OCI-LY7 (cell line): Measurements from ENCODE around the gene DHRSX. TPM values are rescaled to one million over a fixed set of nuclear protein-coding genes. Genes with fewer than 3 reads are reported as not detected.

ENCODE experiments used
- BruUV-seq: library from RNA; stranded (reverse); fragments of 400-500 nt; replicated peaks from 2 replicates; lab custom pipeline; 2021; lab: Mats Ljungman, UMichigan
- CTCF ChIA-PET: fragments of 300-600 bp; sonication (Branson Sonifier 250); formaldehyde crosslinking; loops from one replicate; lab custom pipeline; 2022; ENCODE audit warnings: antibody characterized with exemption; ENCODE audit not compliant: unreplicated experiment; lab: Charles Lee
- POLR2A ChIA-PET: fragments of 300-600 bp; sonication (Branson Sonifier 250); formaldehyde crosslinking; loops from one replicate; lab custom pipeline; 2022; ENCODE audit warnings: antibody characterized with exemption; lab: Charles Lee
- DNase-seq: peaks from one replicate; pipeline ENCODE4 v3.0.0-alpha.2; 2015; ENCODE audit warnings: low spot score
- H2AFZ ChIP-seq: fragments of 200-600 bp; sonication (generic), shearing (Covaris generic); 2 replicates; pipeline ENCODE4 v1.6.1; 2014; ENCODE audit warnings: mild to moderate bottlenecking, antibody characterized with exemption, low read length, moderate library complexity
- H3K27ac ChIP-seq: fragments of 200-600 bp; sonication (generic); 2 replicates; pipeline ENCODE4 v1.5.1; 2014; ENCODE audit warnings: mixed run types, low read depth, mild to moderate bottlenecking, moderate library complexity, low read length, inconsistent platforms; ENCODE audit not compliant: poor library complexity, severe bottlenecking
- H3K36me3 ChIP-seq: fragments of 200-600 bp; sonication (generic); 2 replicates; pipeline ENCODE4 v1.6.1; 2014; ENCODE audit warnings: mild to moderate bottlenecking, antibody characterized with exemption, low read length, moderate library complexity, mixed read lengths; ENCODE audit not compliant: insufficient read depth
- H3K4me1 ChIP-seq: fragments of 200-600 bp; sonication (generic); 2 replicates; pipeline ENCODE4 v1.5.1; 2014; ENCODE audit warnings: mild to moderate bottlenecking, low read length; ENCODE audit not compliant: insufficient read depth, poor library complexity, severe bottlenecking
- H3K4me2 ChIP-seq: fragments of 200-600 bp; sonication (generic); 2 replicates; pipeline ENCODE4 v1.6.1; 2014; ENCODE audit warnings: mild to moderate bottlenecking, low read length
- H3K4me3 ChIP-seq: fragments of 200-600 bp; sonication (generic); 2 replicates; pipeline ENCODE4 v1.5.1; 2014; ENCODE audit warnings: mild to moderate bottlenecking, low read depth, low read length; ENCODE audit not compliant: poor library complexity, severe bottlenecking
- H3K79me2 ChIP-seq: fragments of 200-600 bp; sonication (generic); 2 replicates; pipeline ENCODE4 v1.6.1; 2016; ENCODE audit warnings: low read depth, mild to moderate bottlenecking, low read length, moderate library complexity, mixed read lengths; ENCODE audit not compliant: insufficient read depth
- H3K9me2 ChIP-seq: fragments of 200-600 bp; sonication (generic); 2 replicates; pipeline ENCODE4 v1.6.1; 2016; ENCODE audit warnings: mild to moderate bottlenecking, low read length, mixed read lengths; ENCODE audit not compliant: insufficient read depth
- H3K9me3 ChIP-seq: fragments of 200-600 bp; sonication (generic); 2 replicates; pipeline ENCODE4 v1.6.1; 2014; ENCODE audit warnings: mild to moderate bottlenecking, mixed run types, low read length, mixed read lengths
- H4K20me1 ChIP-seq: fragments of 200-600 bp; sonication (generic); 2 replicates; pipeline ENCODE4 v1.6.1; 2014; ENCODE audit warnings: mild to moderate bottlenecking, antibody characterized with exemption, low read length, moderate library complexity, mixed read lengths; ENCODE audit not compliant: insufficient read depth
- EZH2phosphoT487 ChIP-seq: fragments of 200-600 bp; sonication (generic); IDR thresholded peaks from 2 replicates; pipeline ENCODE4 v1.6.1; 2018; ENCODE audit warnings: low read depth, borderline replicate concordance, mild to moderate bottlenecking, mixed run types, antibody characterized with exemption, low read length, moderate library complexity, mixed read lengths
- intact Hi-C: fragments of 100-400 bp; cut with micrococcal nuclease; formaldehyde crosslinking; loops from one replicate; pipeline ENCODE4 v1.10.0; 2022; ENCODE audit not compliant: unreplicated experiment
- total RNA-seq, 2 experiments: library from RNA; depleted of rRNA in 1 of 2; stranded (reverse); fragments of >200 nt in 1 of 2; shearing (Covaris generic) in 1 of 2; gene quantifications; 2 replicates each; pipeline ENCODE4 v1.2.3, GENCODE V29; 2014 to 2022
- TF ChIP-seq, protein P1 (sequence below): fragments of 200-600 bp; sonication (generic); conservative IDR thresholded peaks from 2 replicates; pipeline ENCODE4 v1.5.1; 2014; ENCODE audit warnings: mild to moderate bottlenecking, antibody characterized with exemption, low read length, moderate library complexity, mixed read lengths

The DHRSX gene
- total RNA-seq, 2 experiments from 2014 or later: 25.2 to 30.9 TPM

DNA sequence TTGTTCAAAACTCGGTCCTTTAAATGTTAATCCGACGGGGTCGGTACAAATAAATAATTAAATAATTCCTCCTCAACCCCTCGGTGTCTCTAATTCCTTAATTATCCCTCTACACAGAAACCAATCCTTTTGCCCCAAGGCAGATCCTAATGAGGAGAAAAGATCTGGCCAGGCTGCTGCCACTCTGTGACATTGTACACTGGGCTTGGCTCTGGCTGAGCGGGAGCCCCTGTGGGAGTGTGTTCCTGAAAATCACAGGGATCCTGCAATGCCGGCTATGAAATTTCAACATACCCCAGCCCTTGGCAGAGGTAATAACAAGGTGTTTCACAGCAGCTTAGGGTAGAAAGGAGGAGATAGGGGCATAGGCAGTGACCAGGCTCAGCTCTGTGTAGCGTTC lies 96.0 kb downstream of the DHRSX start:
- Histone ChIP-seq H3K4me3 (no peak overlapping the region), H2AFZ (no peak overlapping the region), H3K4me2 (no peak overlapping the region), H3K27ac (no peak overlapping the region), H4K20me1 (no peaks in the 10 kb centered on the region), H3K9me3 (peaks cover 8% of the 10 kb centered on the region; the same call in 1 of the 2 replicates), H3K79me2 (no peaks in the 10 kb centered on the region), H3K36me3 (peaks cover 21% of the 10 kb centered on the region), H3K9me2 (no peaks in the 10 kb centered on the region), H3K4me1 (no peaks in the 10 kb centered on the region)
- intact Hi-C loops: no loop called here
- DNase-seq: no peak
- TF ChIP-seq, protein P1, sequence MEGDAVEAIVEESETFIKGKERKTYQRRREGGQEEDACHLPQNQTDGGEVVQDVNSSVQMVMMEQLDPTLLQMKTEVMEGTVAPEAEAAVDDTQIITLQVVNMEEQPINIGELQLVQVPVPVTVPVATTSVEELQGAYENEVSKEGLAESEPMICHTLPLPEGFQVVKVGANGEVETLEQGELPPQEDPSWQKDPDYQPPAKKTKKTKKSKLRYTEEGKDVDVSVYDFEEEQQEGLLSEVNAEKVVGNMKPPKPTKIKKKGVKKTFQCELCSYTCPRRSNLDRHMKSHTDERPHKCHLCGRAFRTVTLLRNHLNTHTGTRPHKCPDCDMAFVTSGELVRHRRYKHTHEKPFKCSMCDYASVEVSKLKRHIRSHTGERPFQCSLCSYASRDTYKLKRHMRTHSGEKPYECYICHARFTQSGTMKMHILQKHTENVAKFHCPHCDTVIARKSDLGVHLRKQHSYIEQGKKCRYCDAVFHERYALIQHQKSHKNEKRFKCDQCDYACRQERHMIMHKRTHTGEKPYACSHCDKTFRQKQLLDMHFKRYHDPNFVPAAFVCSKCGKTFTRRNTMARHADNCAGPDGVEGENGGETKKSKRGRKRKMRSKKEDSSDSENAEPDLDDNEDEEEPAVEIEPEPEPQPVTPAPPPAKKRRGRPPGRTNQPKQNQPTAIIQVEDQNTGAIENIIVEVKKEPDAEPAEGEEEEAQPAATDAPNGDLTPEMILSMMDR: no peak
- TF ChIP-seq EZH2phosphoT487: no peak
- CTCF ChIA-PET: no interaction called here
- POLR2A ChIA-PET: no interaction called here
- no TSS peak for BruUV-seq

DNA sequence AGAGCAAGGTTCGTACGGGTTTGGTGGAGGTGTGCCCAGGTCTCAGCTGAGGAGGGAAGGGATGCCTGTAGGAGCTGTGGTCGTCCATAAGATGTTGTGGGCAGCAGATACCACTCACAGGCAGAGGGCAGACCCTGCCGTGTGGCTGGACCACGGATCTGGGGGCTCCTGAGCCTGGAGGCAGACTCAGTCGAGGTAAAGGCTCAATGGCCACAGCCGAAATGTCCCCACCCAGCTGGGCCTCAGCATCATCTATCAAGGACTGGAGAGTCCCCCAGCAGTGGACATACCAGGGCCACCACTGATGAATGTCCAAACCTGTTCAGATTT lies 98.5 kb downstream of the DHRSX start:
- BruUV-seq: no TSS peak
- no peak for DNase-seq
- Histone ChIP-seq H3K9me2 (no peaks in the 10 kb centered on the region), H3K36me3 (peaks cover 11% of the 10 kb centered on the region), H4K20me1 (no peaks in the 10 kb centered on the region), H3K27ac (no peak overlapping the region), H3K4me1 (no peaks in the 10 kb centered on the region), H3K4me3 (no peak overlapping the region), H3K79me2 (no peaks in the 10 kb centered on the region), H3K4me2 (no peak overlapping the region), H3K9me3 (peaks cover 5% of the 10 kb centered on the region; the same call in 1 of the 2 replicates), H2AFZ (no peak overlapping the region)
- intact Hi-C loops: no loop called here
- POLR2A ChIA-PET: no interaction called here
- CTCF ChIA-PET: no interaction called here
- TF ChIP-seq EZH2phosphoT487: no peak
- TF ChIP-seq, protein P1: no peak

DNA sequence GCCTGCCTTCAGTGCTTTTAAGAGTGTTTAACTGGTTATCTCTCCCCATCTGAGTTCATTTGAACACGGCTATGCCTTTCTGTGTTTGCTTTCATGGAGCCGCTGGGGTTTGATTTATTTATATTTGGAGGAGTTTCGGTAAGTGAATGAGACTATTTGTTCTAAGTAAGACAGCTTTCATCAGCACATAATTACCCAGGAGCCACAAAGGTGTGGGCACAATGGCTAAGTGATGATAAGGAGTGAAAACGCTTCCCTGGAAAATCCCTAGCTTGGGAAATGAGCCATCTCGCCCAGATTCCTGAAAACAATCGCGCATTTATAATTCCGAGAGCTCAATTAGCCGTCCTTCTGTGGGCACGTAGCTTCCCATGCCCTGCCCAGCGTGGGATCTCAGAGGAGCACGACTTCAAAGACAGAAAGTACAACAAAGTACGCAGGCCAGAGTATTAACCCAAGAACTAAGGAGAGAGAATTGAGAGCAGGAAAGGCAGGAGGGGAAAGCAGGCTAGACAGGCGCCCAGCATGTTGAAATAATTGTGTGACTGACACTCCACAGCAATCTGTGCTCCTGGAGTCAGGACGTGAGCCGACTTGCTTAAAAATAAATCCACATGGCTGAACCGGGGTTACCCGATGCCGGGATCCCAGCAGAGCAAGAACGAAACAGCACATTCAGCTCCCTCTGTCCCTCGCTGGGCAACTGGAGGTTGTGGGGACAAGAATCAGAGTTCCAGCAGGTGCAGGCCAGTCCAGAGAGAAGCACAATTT lies 99.0 kb downstream of the DHRSX start:
- no peaks in the 10 kb centered on the region for H3K9me2 ChIP-seq
- no peak for TF ChIP-seq EZH2phosphoT487
- TF ChIP-seq, protein P1: no peak
- H4K20me1 ChIP-seq: no peaks in the 10 kb centered on the region
- no peak for DNase-seq
- no peaks in the 10 kb centered on the region for H3K4me1 ChIP-seq
- H3K27ac ChIP-seq: no peak overlapping the region
- intact Hi-C loops: no loop called here
- H3K4me3 ChIP-seq: no peak overlapping the region
- no peaks in the 10 kb centered on the region for H3K79me2 ChIP-seq
- H2AFZ ChIP-seq: no peak overlapping the region
- POLR2A ChIA-PET: no interaction called here
- no TSS peak for BruUV-seq
- 0 out of 2 replicates have a peak, but pooled peaks cover under 1% of the 10 kb centered on the region for H3K9me3 ChIP-seq
- H3K36me3 ChIP-seq: peaks cover 5% of the 10 kb centered on the region
- CTCF ChIA-PET: no interaction called here
- H3K4me2 ChIP-seq: no peak overlapping the region
